Stimulated activated CD4-positive, alpha-beta T cell treated with anti-CD3 and anti-CD28 coated beads, Interleukin-15, amount 100 ng/mL, for 24 hours (primary cell): ENCODE data around the gene EXD3.
A peak's percentile ranks its signal among the peaks of the same experiment; 100 is the strongest.
"Not testable (repeated sequence)": the region's sequence is repeated elsewhere in the genome, so short reads cannot be mapped to it uniquely, and the experiment has no call there.

Source experiments
- DNase-seq: peaks from one replicate; pipeline ENCODE4 v3.0.0-alpha.2; 2020

Gene EXD3

GRCh38 chr9:137458194-137459151, 35.5 kb upstream of the EXD3 start:
- DNase-seq, result no peak

GRCh38 chr9:137457406-137458193, 34.6 kb upstream of the EXD3 start:
- no peak for DNase-seq

GRCh38 chr9:137456864-137457405, 34.0 kb upstream of the EXD3 start:
- no peak for DNase-seq

GRCh38 chr9:137456061-137456863, 33.3 kb upstream of the EXD3 start:
- DNase-seq, result no peak

- no peak for DNase-seq
Observed at GRCh38 chr9:137455359-137455991, 32.5 kb upstream of the EXD3 start.

GRCh38 chr9:137454597-137455358, 31.8 kb upstream of the EXD3 start:
- no peak for DNase-seq

- peak; percentile 51 for DNase-seq
Observed at GRCh38 chr9:137454145-137454596, 31.2 kb upstream of the EXD3 start.

GRCh38 chr9:137453643-137454081, 30.7 kb upstream of the EXD3 start:
- peak; percentile 68 for DNase-seq

GRCh38 chr9:137452761-137453642, 30.0 kb upstream of the EXD3 start:
- DNase-seq, result no peak

- DNase-seq, result no peak
Observed at GRCh38 chr9:137452006-137452760, 29.2 kb upstream of the EXD3 start.

GRCh38 chr9:137451264-137452005, 28.5 kb upstream of the EXD3 start:
- not testable (repeated sequence) for DNase-seq

GRCh38 chr9:137450539-137451222, 27.7 kb upstream of the EXD3 start:
- DNase-seq, result not testable (repeated sequence)

GRCh38 chr9:137449931-137450538, 27.1 kb upstream of the EXD3 start:
- no peak for DNase-seq

- no peak for DNase-seq
Observed at GRCh38 chr9:137449081-137449844, 26.3 kb upstream of the EXD3 start.

GRCh38 chr9:137448602-137448962, 25.6 kb upstream of the EXD3 start:
- DNase-seq, result no peak

GRCh38 chr9:137447722-137448601, 25.0 kb upstream of the EXD3 start:
- DNase-seq, result no peak
